ENCODE measurements around the gene INSR.

- TF ChIP-seq POLR2A (IDR thresholded peaks at IDR 0.05) = no peak
- no peak for TF ChIP-seq CTCF (IDR thresholded peaks at IDR 0.05)
Observed at GRCh38 chr19:7247155-7247554, 47.1 kb downstream of the INSR start.
